ENCODE measurements around the gene TMEM14C.

TMEM14C gene

GRCh38 chr6:10759884-10760329 is 37.0 kb downstream of the TMEM14C start:
- DNase-seq (ENCODE audit: low spot score) = peak; percentile 97

- peak; percentile 38 for DNase-seq (ENCODE audit: low spot score)
Observed at GRCh38 chr6:10763006-10763405, 40.1 kb downstream of the TMEM14C start.

- no peak for DNase-seq (ENCODE audit: low spot score)
Observed at GRCh38 chr6:10769419-10769818, 46.5 kb downstream of the TMEM14C start.

GRCh38 chr6:10771371-10771894 is 48.6 kb downstream of the TMEM14C start:
- no peak for DNase-seq (ENCODE audit: low spot score)

GRCh38 chr6:10778230-10778629 is 55.4 kb downstream of the TMEM14C start:
- no peak for DNase-seq (ENCODE audit: low spot score)

GRCh38 chr6:10779076-10779475 is 56.2 kb downstream of the TMEM14C start:
- no peak for DNase-seq (ENCODE audit: low spot score)
